Bronchial epithelial cell (primary cell): Measurements from ENCODE around the gene CHST3. TPM values are rescaled to one million over a fixed set of nuclear protein-coding genes. Genes with fewer than 3 reads are reported as not detected.
"Not testable (repeated sequence)": the region's sequence is repeated elsewhere in the genome, so short reads cannot be mapped to it uniquely, and the experiment has no call there.

Experiments
- DNase-seq: peaks from one replicate; pipeline ENCODE4 v3.0.0-alpha.2; 2010; ENCODE audit warnings: low read depth
- FAIRE-seq: peaks from 2 replicates; lab custom pipeline; 2011; peaks lifted over from hg19 to GRCh38; lab: Jason Lieb, UNC
- H3K27me3 ChIP-seq: 2 replicates; pipeline ENCODE4 v1.5.1; 2011; ENCODE audit warnings: low read length; ENCODE audit not compliant: control insufficient read depth, insufficient read depth
- H3K36me3 ChIP-seq: 2 replicates; pipeline ENCODE4 v1.5.1; 2011; ENCODE audit warnings: low read length; ENCODE audit not compliant: control insufficient read depth, insufficient read depth
- H3K4me3 ChIP-seq: 2 replicates; pipeline ENCODE4 v1.5.1; 2011; ENCODE audit warnings: mild to moderate bottlenecking, low read depth, low read length, control low read depth
- CTCF ChIP-seq: IDR thresholded peaks from 2 replicates; pipeline ENCODE4 v1.5.1; 2011; ENCODE audit warnings: mild to moderate bottlenecking, moderate library complexity, low read length, control low read depth, inconsistent platforms; ENCODE audit not compliant: insufficient read depth, severe bottlenecking
- total RNA-seq: library from RNA; depleted of rRNA; stranded (reverse); fragments of >200 nt; gene quantifications from 2 replicates; pipeline ENCODE4 v1.2.1, GENCODE V29; 2014

The CHST3 gene
- total RNA-seq, 1 donor from 2014 or later: 16.6 TPM

DNA sequence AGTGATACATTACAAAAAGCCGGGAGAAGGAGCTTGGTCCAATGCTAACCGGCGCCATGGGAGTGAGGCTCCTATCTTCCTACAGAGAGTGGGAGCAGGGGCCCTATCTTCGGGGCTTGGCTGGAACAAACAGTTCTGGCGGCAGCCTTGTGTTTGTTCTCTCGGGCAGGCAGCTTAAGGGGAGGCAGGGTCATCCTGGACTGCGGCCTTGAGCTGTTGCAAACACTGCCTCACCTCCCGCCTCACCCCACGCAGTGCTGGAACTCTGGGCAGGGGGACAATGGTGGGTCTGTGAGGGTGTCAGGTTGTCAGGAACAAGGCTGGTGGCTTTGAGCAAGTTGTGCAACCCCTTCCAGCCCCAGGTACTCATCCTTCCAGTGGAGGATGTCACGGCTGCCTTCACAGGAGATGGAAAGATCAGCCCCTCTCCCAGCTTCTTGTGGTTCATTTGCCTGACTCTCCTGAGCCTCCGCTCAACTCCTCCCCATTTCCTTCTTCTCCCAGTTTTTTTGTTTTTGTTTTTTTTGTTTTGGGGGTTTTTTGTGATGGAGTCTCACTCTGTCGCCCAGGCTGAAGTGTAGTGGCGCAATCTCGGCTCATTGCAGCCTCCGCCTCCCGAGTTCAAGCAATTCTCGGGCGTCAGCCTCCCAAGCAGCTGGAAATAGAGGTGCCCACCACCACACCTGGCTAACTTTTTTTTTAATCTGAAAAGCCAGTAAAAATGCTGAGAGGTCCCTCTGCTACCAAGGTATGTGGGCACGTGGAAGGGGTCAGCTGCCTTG, 66.8 kb downstream of the CHST3 start:
- H3K27me3 ChIP-seq: no peaks in the 10 kb centered on the region
- DNase-seq (no peak), FAIRE-seq (no peak)
- no peaks in the 10 kb centered on the region for H3K36me3 ChIP-seq
- no peak for TF ChIP-seq CTCF
- H3K4me3 ChIP-seq: no peak overlapping the region

- FAIRE-seq (no peak), DNase-seq (no peak)
- Histone ChIP-seq H3K27me3 (no peaks in the 10 kb centered on the region), H3K36me3 (no peaks in the 10 kb centered on the region), H3K4me3 (no peak overlapping the region)
- TF ChIP-seq CTCF: no peak
Observed at GRCh38 chr10:72031706-72032105, 67.5 kb downstream of the CHST3 start.

- peak; percentile 13 for DNase-seq
- FAIRE-seq, H3K36me3 ChIP-seq: not testable (repeated sequence)
Observed at GRCh38 chr10:72032409-72033162, 68.4 kb downstream of the CHST3 start.

GRCh38 chr10:72034040-72034499, 69.9 kb downstream of the CHST3 start:
- FAIRE-seq: no peak
- no peak for TF ChIP-seq CTCF
- no peaks in the 10 kb centered on the region for H3K27me3 ChIP-seq
- no peaks in the 10 kb centered on the region for H3K36me3 ChIP-seq
- DNase-seq: no peak
- no peak overlapping the region for H3K4me3 ChIP-seq

More at GRCh38 chr10:72032409-72033162, 68.4 kb downstream of the CHST3 start:
- H3K27me3 ChIP-seq, H3K4me3 ChIP-seq: not testable (repeated sequence)

DNA sequence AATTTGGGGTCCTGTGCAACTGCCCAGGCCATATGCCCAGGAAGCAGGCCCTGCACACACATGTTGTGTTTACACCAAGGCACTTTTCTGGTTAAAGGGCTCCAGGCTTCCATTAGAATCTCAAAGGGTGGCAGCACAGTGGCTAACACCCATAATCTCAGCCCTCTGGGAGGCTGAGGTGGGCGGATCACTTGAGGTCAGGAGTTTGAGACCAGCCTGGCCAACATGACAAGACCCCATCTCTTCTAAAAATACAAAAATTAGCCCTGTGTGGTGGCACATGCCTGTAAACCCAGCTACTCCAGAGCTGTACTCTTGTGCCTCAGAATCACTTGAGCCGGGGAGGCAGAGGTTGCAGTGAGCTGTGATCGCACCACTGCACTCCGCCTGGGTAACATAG, 70.6 kb downstream of the CHST3 start:
- Histone ChIP-seq H3K4me3 (no peak overlapping the region), H3K27me3 (no peaks in the 10 kb centered on the region), H3K36me3 (no peaks in the 10 kb centered on the region)
- FAIRE-seq (no peak), DNase-seq (no peak)
- TF ChIP-seq CTCF: no peak

DNA sequence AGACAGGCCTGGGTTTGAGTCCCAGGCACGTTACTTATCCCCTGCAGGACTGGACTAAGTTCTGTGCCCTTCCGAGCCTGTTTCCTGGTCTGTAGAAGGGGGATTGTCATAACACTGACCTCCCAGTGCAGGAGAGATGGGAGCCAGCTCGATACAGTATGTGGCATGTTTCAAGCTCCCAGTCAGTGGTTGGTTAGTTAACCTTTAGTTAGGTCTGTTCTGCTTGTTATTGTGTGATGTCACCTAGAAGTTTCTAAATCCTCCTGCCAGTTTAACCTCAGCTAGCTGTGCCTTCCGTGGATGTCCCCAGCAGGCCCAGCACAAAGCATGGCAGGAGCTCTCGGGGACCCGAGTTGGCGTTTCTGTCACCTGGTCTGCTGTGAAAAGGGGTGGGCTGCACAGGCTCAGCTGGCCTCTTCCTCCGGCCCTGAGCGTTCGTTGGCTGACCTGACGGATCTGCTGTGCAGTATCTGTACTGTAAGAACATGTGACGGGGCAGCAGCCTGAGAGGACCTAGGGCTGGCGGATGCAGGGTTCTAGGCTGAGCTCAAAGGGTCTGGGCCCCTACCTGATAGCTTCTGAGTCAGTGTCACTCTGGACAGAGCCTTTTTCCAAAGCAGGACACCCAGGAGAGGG, 71.2 kb downstream of the CHST3 start:
- no peak for DNase-seq
- Histone ChIP-seq H3K4me3 (no peak overlapping the region), H3K27me3 (no peaks in the 10 kb centered on the region), H3K36me3 (no peaks in the 10 kb centered on the region)
- FAIRE-seq: no peak
- TF ChIP-seq CTCF: no peak
